Loucy (cell line): ENCODE measurements around the gene PKD1.

ENCODE experiments used
- H2AFZ ChIP-seq: fragments of 200-600 bp; sonication (generic); 2 replicates; pipeline ENCODE4 v1.6.0; 2016; ENCODE audit warnings: antibody characterized with exemption, mild to moderate bottlenecking, low read length, moderate library complexity
- H3F3A ChIP-seq: fragments of 200-600 bp; 2 replicates; pipeline ENCODE4 v1.6.0; 2016; ENCODE audit warnings: antibody characterized with exemption, low read depth, mild to moderate bottlenecking
- H3K27me3 ChIP-seq: fragments of 200-600 bp; sonication (generic); 2 replicates; pipeline ENCODE4 v1.6.1; 2014; ENCODE audit warnings: low read length, mild to moderate bottlenecking; ENCODE audit not compliant: insufficient read depth, poor library complexity, severe bottlenecking
- H3K36me3 ChIP-seq: fragments of 200-600 bp; sonication (generic); 2 replicates; pipeline ENCODE4 v1.6.1; 2016; ENCODE audit warnings: low read length; ENCODE audit not compliant: insufficient read depth
- H3K4me1 ChIP-seq: fragments of 200-600 bp; sonication (generic); 2 replicates; pipeline ENCODE4 v1.5.1; 2014; ENCODE audit warnings: low read length, mild to moderate bottlenecking; ENCODE audit not compliant: insufficient read depth, poor library complexity, severe bottlenecking
- H3K4me2 ChIP-seq: fragments of 200-600 bp; sonication (generic); 2 replicates; pipeline ENCODE4 v1.6.0; 2014; ENCODE audit warnings: antibody characterized with exemption, low read length, low read depth, mild to moderate bottlenecking; ENCODE audit not compliant: poor library complexity, severe bottlenecking
- H3K4me3 ChIP-seq: fragments of 200-600 bp; sonication (generic); 2 replicates; pipeline ENCODE4 v1.5.1; 2014; ENCODE audit warnings: low read length, mild to moderate bottlenecking, mixed read lengths; ENCODE audit not compliant: poor library complexity, severe bottlenecking
- H3K79me2 ChIP-seq: fragments of 200-600 bp; sonication (generic); 2 replicates; pipeline ENCODE4 v1.6.1; 2014; ENCODE audit warnings: low read length; ENCODE audit not compliant: insufficient read depth
- H3K9ac ChIP-seq: fragments of 200-600 bp; sonication (generic); 2 replicates; pipeline ENCODE4 v1.6.0; 2014; ENCODE audit warnings: mild to moderate bottlenecking, low read depth, low read length, moderate library complexity; ENCODE audit not compliant: poor library complexity, severe bottlenecking
- H3K9me2 ChIP-seq: fragments of 200-600 bp; sonication (generic); replicated peaks from 2 replicates; pipeline ENCODE4 v1.6.1; 2016; ENCODE audit warnings: low read depth, low read length, mixed read lengths
- H3K9me3 ChIP-seq: fragments of 200-600 bp; sonication (generic); 2 replicates; pipeline ENCODE4 v1.6.1; 2014; ENCODE audit warnings: mild to moderate bottlenecking, antibody characterized with exemption, low read length, low read depth; ENCODE audit not compliant: insufficient read depth
- H4K20me1 ChIP-seq: fragments of 200-600 bp; sonication (generic); 2 replicates; pipeline ENCODE4 v1.6.0; 2014; ENCODE audit warnings: antibody characterized with exemption, low read length, mild to moderate bottlenecking; ENCODE audit not compliant: insufficient read depth, poor library complexity, severe bottlenecking
- EZH2phosphoT487 ChIP-seq: fragments of 200-600 bp; IDR thresholded peaks from 2 replicates; pipeline ENCODE4 v1.6.1; 2018; ENCODE audit warnings: antibody characterized with exemption, mild to moderate bottlenecking, moderate library complexity, borderline replicate concordance
- TF ChIP-seq, protein P1 (sequence below): fragments of 200-600 bp; sonication (generic); conservative IDR thresholded peaks from 2 replicates; pipeline ENCODE4 v1.5.1; 2014; ENCODE audit warnings: mild to moderate bottlenecking, antibody characterized with exemption, low read length

PKD1 gene

GRCh38 chr16:2039274-2040031 lies 96.2 kb downstream of the PKD1 start:
- H3K4me1 ChIP-seq, result no peaks in the 10 kb centered on the region
- H4K20me1 ChIP-seq, result no peaks in the 10 kb centered on the region
- TF ChIP-seq, protein P1, sequence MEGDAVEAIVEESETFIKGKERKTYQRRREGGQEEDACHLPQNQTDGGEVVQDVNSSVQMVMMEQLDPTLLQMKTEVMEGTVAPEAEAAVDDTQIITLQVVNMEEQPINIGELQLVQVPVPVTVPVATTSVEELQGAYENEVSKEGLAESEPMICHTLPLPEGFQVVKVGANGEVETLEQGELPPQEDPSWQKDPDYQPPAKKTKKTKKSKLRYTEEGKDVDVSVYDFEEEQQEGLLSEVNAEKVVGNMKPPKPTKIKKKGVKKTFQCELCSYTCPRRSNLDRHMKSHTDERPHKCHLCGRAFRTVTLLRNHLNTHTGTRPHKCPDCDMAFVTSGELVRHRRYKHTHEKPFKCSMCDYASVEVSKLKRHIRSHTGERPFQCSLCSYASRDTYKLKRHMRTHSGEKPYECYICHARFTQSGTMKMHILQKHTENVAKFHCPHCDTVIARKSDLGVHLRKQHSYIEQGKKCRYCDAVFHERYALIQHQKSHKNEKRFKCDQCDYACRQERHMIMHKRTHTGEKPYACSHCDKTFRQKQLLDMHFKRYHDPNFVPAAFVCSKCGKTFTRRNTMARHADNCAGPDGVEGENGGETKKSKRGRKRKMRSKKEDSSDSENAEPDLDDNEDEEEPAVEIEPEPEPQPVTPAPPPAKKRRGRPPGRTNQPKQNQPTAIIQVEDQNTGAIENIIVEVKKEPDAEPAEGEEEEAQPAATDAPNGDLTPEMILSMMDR, result no peak
- TF ChIP-seq EZH2phosphoT487, result no peak
- H3K9me2 ChIP-seq, result no peaks in the 10 kb centered on the region
- H3K27me3 ChIP-seq, result no peaks in the 10 kb centered on the region
- no peak overlapping the region for H3K4me3 ChIP-seq
- H3K36me3 ChIP-seq, result no peaks in the 10 kb centered on the region
- H3K4me2 ChIP-seq, result no peak overlapping the region
- H3K9me3 ChIP-seq, result no peaks in the 10 kb centered on the region
- no peaks in the 10 kb centered on the region for H3F3A ChIP-seq
- H2AFZ ChIP-seq, result no peak overlapping the region
- H3K9ac ChIP-seq, result no peak overlapping the region
- no peaks in the 10 kb centered on the region for H3K79me2 ChIP-seq
